ENCODE measurements around the gene LSMEM2.
A peak's percentile ranks its signal among the peaks of the same experiment; 100 is the strongest.
"Not testable (repeated sequence)": the region's sequence is repeated elsewhere in the genome, so short reads cannot be mapped to it uniquely, and the experiment has no call there.

Gene LSMEM2

GRCh38 chr3:50245831-50246516 lies 32.9 kb upstream of the LSMEM2 start:
- peak; percentile 87 to 98 (median 95) for DNase-seq (ENCODE audit: low read depth in 2 of 3, low spot score in 1 of 3)

DNA sequence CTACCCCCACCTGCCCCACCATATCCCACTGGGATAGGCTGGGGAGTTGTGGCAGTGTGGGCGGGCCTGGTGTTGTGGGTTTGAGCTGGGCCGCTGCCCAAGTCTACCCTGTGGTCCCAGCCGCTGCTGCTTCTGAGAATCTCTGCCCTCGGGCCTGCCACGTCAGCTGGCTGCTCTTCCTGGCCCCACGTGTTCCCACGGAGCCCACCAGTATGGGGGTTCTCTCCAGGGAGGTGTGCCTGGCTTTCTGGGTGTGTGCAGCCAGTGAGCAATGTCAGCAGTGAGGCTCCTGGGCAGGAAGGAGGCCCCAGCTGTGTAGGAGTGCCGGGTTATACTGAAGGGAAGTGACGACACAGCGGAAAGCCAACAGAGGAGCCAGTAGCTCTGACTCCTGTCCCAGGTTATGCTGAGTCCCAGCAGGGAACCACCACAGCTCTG lies 32.4 kb upstream of the LSMEM2 start:
- DNase-seq (ENCODE audit: low read depth in 2 of 3, low spot score in 1 of 3): peak; percentile 80 to 85 (median 80)

GRCh38 chr3:50248387-50248786 lies 30.5 kb upstream of the LSMEM2 start:
- DNase-seq (ENCODE audit: low read depth in 2 of 3, low spot score in 1 of 3): no peak

GRCh38 chr3:50249457-50249856 lies 29.4 kb upstream of the LSMEM2 start:
- DNase-seq (ENCODE audit: low read depth in 2 of 3, low spot score in 1 of 3): no peak

- DNase-seq (ENCODE audit: low read depth in 2 of 3, low spot score in 1 of 3): no peak
Measured at GRCh38 chr3:50250514-50250913, 28.4 kb upstream of the LSMEM2 start.

DNA sequence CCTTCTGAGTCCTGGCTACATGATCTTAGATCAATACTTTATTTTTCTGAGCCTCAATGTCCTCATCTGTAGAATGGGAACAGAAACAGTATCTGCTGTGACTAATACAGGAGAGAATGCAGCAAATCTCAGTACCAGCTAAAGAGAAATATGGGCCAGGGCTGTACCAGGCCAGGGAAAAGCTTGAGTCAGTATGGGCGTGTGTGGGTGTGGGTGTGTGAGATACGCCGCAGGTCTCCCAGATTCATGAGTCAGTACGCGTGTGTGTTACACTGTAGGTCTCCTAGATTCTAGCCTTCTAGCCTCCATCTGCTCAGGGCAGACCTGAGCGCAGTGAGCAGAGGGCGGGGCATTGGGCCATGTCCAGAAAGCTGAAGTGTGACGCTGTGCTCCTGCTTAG lies 27.7 kb upstream of the LSMEM2 start:
- DNase-seq (ENCODE audit: low read depth in 2 of 3, low spot score in 1 of 3): no peak

GRCh38 chr3:50254577-50255250 lies 24.2 kb upstream of the LSMEM2 start:
- DNase-seq (ENCODE audit: low read depth in 2 of 3, low spot score in 1 of 3): no peak

- DNase-seq (ENCODE audit: low read depth in 2 of 3, low spot score in 1 of 3): no peak
Measured at GRCh38 chr3:50255251-50255615, 23.7 kb upstream of the LSMEM2 start.

- DNase-seq (ENCODE audit: low read depth in 2 of 3, low spot score in 1 of 3): no peak
Measured at GRCh38 chr3:50256978-50257890, 21.7 kb upstream of the LSMEM2 start.

DNA sequence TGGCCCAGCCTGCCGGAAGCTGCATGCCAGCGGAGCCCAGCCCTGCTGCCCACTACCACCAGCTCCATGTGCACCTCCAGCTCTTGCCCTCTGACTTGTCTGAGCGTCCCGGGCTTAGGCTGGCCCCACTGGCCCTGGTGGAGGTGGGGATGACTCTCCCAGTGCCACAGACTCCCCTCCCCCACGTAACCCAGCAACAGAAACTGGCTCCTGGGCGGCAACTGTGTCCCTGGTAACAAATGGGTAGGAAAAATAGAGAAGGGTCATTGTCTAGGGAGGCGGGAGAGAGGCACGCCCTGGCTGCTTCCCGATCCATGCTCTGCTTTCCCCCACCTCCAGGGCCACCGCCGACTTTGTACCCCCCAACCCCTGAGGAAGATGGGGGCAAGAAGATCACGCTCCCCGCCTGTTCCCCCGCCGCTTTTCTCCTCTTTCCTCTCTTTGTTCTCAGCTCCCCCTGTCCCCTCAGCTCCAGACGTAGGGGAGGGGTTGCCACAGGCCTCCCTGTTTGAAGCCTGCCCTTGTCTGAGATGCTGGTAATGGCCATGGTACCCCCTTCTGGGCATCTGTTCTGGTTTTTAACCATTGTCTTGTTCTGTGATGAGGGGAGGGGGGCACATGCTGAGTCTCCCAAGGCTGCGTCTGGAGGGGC lies 20.7 kb upstream of the LSMEM2 start:
- no peak for DNase-seq (ENCODE audit: low read depth in 2 of 3, low spot score in 1 of 3)

DNA sequence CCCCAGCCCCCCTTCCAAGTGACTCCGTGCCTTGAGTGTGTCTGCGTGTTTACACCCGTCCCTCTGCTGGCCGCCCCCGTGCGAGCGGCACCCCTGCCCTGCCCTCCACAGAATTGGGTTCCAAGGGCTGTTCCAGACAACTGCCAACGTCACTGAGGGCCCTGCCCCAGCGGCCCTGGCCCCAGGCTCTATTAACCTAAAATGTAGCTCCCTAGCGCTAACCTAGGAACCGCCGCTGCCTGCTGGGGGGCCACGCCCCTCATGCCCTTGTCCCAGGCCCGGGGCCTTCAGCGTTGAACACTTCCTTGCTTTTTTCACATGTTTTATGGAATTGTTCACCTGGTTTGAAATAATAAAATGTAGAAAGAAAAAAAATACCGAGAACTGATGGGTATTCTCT lies 19.9 kb upstream of the LSMEM2 start:
- DNase-seq (ENCODE audit: low read depth in 2 of 3, low spot score in 1 of 3): no peak

- no peak for DNase-seq (ENCODE audit: low read depth in 2 of 3, low spot score in 1 of 3)
Measured at GRCh38 chr3:50259432-50260026, 19.4 kb upstream of the LSMEM2 start.

DNA sequence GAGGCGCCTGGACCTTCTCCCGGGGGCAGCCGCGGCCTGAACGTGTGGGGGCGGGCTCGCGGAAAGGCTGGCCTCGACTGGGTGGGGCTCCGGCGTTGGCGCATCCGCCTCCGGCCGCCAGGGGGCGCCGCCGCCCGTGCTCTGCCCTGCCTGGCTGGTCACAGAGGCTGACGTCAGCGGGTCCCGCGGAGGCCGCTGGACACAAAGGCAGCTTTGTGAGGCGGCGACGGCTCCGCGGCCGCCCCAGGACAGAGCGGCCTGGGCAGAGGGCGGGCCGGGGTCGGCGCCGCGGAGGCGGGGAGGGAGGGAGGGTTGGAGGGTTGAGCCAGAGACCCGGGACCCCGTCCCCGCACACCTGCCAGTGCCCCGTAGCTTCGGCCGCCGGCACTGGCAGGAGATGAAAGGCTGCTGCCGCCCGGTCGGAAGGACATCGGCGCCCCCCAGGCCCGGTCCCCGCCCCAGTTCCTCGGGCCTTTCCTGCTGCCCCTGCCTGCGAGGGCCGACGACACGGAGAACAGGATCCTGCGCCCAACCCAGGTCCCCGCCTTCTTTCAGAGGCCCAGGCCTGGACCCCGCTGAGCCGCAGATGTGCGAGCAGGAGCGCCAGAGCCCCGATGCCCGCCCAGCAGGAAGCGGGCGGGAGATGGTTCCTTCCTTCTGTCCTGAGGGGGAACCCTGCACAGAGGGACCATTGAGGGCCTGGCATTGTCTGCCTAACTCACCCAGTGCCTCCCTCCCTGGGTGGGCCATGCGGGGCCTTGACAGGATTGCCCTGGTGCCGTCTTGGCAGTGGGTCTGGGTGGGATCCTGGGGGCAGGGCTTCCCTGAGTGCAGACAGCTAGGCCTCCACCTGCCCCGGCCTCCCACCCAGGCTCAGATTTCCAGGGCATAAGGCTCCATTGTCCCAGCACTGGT lies 18.6 kb upstream of the LSMEM2 start:
- peak; percentile 74 to 84 (median 74) for DNase-seq (ENCODE audit: low read depth in 2 of 3, low spot score in 1 of 3)

GRCh38 chr3:50260942-50261441 lies 17.9 kb upstream of the LSMEM2 start:
- DNase-seq (ENCODE audit: low read depth in 2 of 3, low spot score in 1 of 3): no peak

DNA sequence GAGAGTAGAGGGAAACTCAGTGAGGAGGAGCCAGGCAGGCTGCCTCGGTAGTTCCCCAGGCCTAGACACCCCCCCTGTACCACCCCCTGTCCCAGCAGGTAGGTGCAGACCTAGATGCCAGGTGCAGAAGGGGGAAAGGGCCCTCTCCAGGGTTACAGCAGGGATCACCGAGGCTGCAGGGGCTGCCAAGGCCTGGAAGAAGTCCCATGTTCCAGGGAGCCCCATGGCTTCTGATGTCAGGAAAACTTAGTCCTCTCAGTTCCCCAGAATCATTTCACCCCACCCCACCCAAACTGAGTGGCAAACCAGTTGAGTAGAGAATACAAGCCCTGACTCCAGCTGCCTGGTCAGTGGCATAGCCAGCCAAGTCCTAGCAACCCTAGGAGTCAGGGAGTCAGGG lies 17.4 kb upstream of the LSMEM2 start:
- no peak for DNase-seq (ENCODE audit: low read depth in 2 of 3, low spot score in 1 of 3)

DNA sequence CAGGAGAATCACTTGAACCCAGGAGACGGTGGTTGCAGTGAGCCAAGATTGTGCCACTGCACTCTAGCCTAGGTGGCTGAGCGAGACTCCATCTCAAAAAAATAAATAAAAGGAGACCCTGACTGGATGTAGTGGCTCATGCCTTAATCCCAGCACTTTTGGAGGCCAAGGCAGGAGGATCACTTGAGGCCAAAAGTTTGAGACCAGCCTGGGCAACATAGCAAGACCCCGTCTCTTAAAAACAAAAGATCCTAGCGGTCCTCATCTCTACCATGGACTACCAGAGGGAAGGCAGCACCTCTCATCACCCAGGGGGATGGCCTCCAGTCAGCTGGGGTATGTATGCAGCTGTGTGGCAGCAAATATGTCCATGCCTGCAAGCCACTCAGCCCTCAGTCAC lies 16.7 kb upstream of the LSMEM2 start:
- DNase-seq (ENCODE audit: low read depth in 2 of 3, low spot score in 1 of 3): not testable (repeated sequence)

- DNase-seq (ENCODE audit: low read depth in 2 of 3, low spot score in 1 of 3): no peak
Measured at GRCh38 chr3:50262778-50263177, 16.1 kb upstream of the LSMEM2 start.

GRCh38 chr3:50263478-50264382 lies 15.2 kb upstream of the LSMEM2 start:
- no peak for DNase-seq (ENCODE audit: low read depth in 2 of 3, low spot score in 1 of 3)
